Erythroblast (primary cell): ENCODE measurements around the gene PALLD.

ENCODE experiments used
- GATA1 ChIP-seq: IDR thresholded peaks from 2 replicates; pipeline ENCODE4 v1.6.1; 2011; ENCODE audit warnings: low read depth, mild to moderate bottlenecking, control low read depth, low read length, moderate library complexity
- POLR2A ChIP-seq: IDR thresholded peaks from 2 replicates; pipeline ENCODE4 v1.6.1; 2011; ENCODE audit warnings: mild to moderate bottlenecking, low read length

GRCh38 chr4:168557658-168558057 lies 60.8 kb downstream of the PALLD start:
- TF ChIP-seq POLR2A (no peak), GATA1 (no peak)
